IMR-90 (cell line): ENCODE data around the gene ADGRF4.

ENCODE experiments used
- FOS ChIP-seq: fragments of 150-350 bp; IDR thresholded peaks from 2 replicates; pipeline ENCODE4 v1.6.1; 2016; ENCODE audit warnings: low read depth, low read length
- MXI1 ChIP-seq: IDR thresholded peaks from 2 replicates; pipeline ENCODE4 v1.6.1; 2012; ENCODE audit warnings: low read depth, mild to moderate bottlenecking, low read length, moderate library complexity, borderline replicate concordance
- TF ChIP-seq, protein P1 (sequence below): conservative IDR thresholded peaks from 2 replicates; pipeline ENCODE4 v1.5.1; 2012; ENCODE audit warnings: mild to moderate bottlenecking, low read depth, low read length, improper control_type of control experiment

DNA sequence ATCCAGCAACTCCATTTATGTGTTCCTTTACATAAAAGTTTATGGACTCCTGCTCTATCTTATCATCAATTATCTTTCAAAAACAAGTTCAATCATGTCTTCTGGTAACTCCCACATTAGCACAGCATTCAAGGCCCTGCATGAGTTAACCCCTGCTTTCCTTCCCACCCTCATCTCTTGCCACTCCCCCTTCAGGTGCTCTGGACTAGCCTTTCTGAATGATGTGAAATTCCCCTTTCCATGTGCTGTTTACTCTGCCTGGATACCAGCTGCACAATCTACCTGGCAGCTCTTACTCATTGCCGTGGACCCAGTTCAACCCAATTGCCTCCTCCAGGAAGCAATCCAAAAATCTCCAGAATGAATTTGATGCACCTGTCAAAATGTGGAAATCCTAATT lies 11.9 kb downstream of the ADGRF4 start:
- TF ChIP-seq, protein P1, sequence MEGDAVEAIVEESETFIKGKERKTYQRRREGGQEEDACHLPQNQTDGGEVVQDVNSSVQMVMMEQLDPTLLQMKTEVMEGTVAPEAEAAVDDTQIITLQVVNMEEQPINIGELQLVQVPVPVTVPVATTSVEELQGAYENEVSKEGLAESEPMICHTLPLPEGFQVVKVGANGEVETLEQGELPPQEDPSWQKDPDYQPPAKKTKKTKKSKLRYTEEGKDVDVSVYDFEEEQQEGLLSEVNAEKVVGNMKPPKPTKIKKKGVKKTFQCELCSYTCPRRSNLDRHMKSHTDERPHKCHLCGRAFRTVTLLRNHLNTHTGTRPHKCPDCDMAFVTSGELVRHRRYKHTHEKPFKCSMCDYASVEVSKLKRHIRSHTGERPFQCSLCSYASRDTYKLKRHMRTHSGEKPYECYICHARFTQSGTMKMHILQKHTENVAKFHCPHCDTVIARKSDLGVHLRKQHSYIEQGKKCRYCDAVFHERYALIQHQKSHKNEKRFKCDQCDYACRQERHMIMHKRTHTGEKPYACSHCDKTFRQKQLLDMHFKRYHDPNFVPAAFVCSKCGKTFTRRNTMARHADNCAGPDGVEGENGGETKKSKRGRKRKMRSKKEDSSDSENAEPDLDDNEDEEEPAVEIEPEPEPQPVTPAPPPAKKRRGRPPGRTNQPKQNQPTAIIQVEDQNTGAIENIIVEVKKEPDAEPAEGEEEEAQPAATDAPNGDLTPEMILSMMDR = no peak
- no peak for TF ChIP-seq FOS
- TF ChIP-seq MXI1 = no peak
